Neural progenitor cell (in vitro differentiated cells): ENCODE results near the gene SELENBP1. TPM values are rescaled to one million over a fixed set of nuclear protein-coding genes. Genes with fewer than 3 reads are reported as not detected.

Experiments
- DNase-seq: peaks from one replicate; pipeline ENCODE4 v3.0.0-alpha.2; 2016; ENCODE audit warnings: low spot score
- H2AFZ ChIP-seq: fragments of 200-600 bp; sonication (generic); replicated peaks from 2 replicates; pipeline ENCODE4 v1.6.1; 2016; ENCODE audit warnings: antibody characterized with exemption
- H3F3A ChIP-seq: fragments of 200-600 bp; sonication (generic); 2 replicates; pipeline ENCODE4 v1.6.1; 2016; ENCODE audit warnings: antibody characterized with exemption, low read depth
- H3K27ac ChIP-seq: fragments of 200-600 bp; sonication (generic); 2 replicates; pipeline ENCODE4 v1.5.1; 2016; ENCODE audit warnings: mild to moderate bottlenecking
- H3K27me3 ChIP-seq: fragments of 200-600 bp; sonication (generic); 2 replicates; pipeline ENCODE4 v1.6.1; 2016; ENCODE audit warnings: mild to moderate bottlenecking, moderate library complexity
- H3K36me3 ChIP-seq: fragments of 200-600 bp; sonication (generic); 2 replicates; pipeline ENCODE4 v1.5.1; 2016
- H3K4me1 ChIP-seq: fragments of 200-600 bp; sonication (generic); 2 replicates; pipeline ENCODE4 v1.6.1; 2016; ENCODE audit warnings: mixed run types
- H3K4me2 ChIP-seq: fragments of 200-600 bp; sonication (generic); 2 replicates; pipeline ENCODE4 v1.6.1; 2016
- H3K4me3 ChIP-seq: fragments of 200-600 bp; sonication (generic); 2 replicates; pipeline ENCODE4 v1.5.1; 2016
- H3K79me2 ChIP-seq: fragments of 200-600 bp; sonication (generic); 2 replicates; pipeline ENCODE4 v1.6.1; 2016; ENCODE audit warnings: low read depth
- H3K9ac ChIP-seq: fragments of 200-600 bp; sonication (generic); 2 replicates; pipeline ENCODE4 v1.6.1; 2016
- H3K9me3 ChIP-seq: fragments of 200-600 bp; sonication (generic); 2 replicates; pipeline ENCODE4 v1.5.1; 2016; ENCODE audit warnings: low read depth
- H4K20me1 ChIP-seq: fragments of 200-600 bp; sonication (generic); 2 replicates; pipeline ENCODE4 v1.6.1; 2016; ENCODE audit warnings: low read depth
- H3K27ac Mint-ChIP-seq: 3 replicates; pipeline ENCODE4 v1.8.0; 2021; ENCODE audit warnings: mixed read lengths
- H3K27me3 Mint-ChIP-seq: 2 replicates; pipeline ENCODE4 v1.8.0; 2022; ENCODE audit warnings: low read depth, mild to moderate bottlenecking, inconsistent platforms, moderate library complexity, mixed read lengths; ENCODE audit not compliant: insufficient read depth
- H3K36me3 Mint-ChIP-seq: 3 replicates; pipeline ENCODE4 v1.8.0; 2021; ENCODE audit warnings: mixed read lengths
- H3K4me1 Mint-ChIP-seq: 3 replicates; pipeline ENCODE4 v1.8.0; 2021; ENCODE audit warnings: mixed read lengths
- H3K4me3 Mint-ChIP-seq: 3 replicates; pipeline ENCODE4 v1.8.0; 2021; ENCODE audit warnings: mild to moderate bottlenecking, moderate library complexity, mixed read lengths
- H3K9me3 Mint-ChIP-seq: 3 replicates; pipeline ENCODE4 v1.8.0; 2020; ENCODE audit warnings: mixed read lengths
- CTCF ChIP-seq: fragments of 200-600 bp; sonication (generic); IDR thresholded peaks from 2 replicates; pipeline ENCODE4 v1.5.1; 2017; ENCODE audit warnings: antibody characterized with exemption, mild to moderate bottlenecking
- EZH2 ChIP-seq: fragments of 200-600 bp; sonication (generic); IDR thresholded peaks from 2 replicates; pipeline ENCODE4 v1.6.1; 2017; ENCODE audit warnings: antibody characterized with exemption, mild to moderate bottlenecking, moderate library complexity
- EZH2phosphoT487 ChIP-seq: fragments of 200-600 bp; sonication (generic); IDR thresholded peaks from 2 replicates; pipeline ENCODE4 v1.6.1; 2017; ENCODE audit warnings: antibody characterized with exemption
- total RNA-seq: library from RNA; depleted of rRNA; stranded (reverse); fragments of >200 nt; gene quantifications from 2 replicates; pipeline ENCODE4 v1.2.3, GENCODE V29; 2015; ENCODE audit warnings: low replicate concordance

SELENBP1 gene
- total RNA-seq, 1 donor from 2014 or later, result 38.5 TPM

- Mint-ChIP-seq H3K27ac (no peak overlapping the region), H3K4me3 (no peak overlapping the region)
- DNase-seq, result no peak
Measured at GRCh38 chr1:151403612-151404011, 31.1 kb upstream of the SELENBP1 start.

GRCh38 chr1:151402764-151403163 is 30.3 kb upstream of the SELENBP1 start:
- no peaks in the 10 kb centered on the region for H3K9me3 ChIP-seq
- Mint-ChIP-seq H3K4me1 (peaks cover 17% of the 10 kb centered on the region), H3K27me3 (peaks cover 8% of the 10 kb centered on the region), H3K4me3 (peak overlapping the region; percentile 46), H3K9me3 (no peaks in the 10 kb centered on the region), H3K27ac (no peak overlapping the region), H3K36me3 (peaks cover 39% of the 10 kb centered on the region)
- no peaks in the 10 kb centered on the region for H3K27me3 ChIP-seq
- H3K36me3 ChIP-seq, result peaks cover 4% of the 10 kb centered on the region
- H3K79me2 ChIP-seq, result peaks cover 35% of the 10 kb centered on the region
- DNase-seq, result no peak
- peaks cover 83% of the 10 kb centered on the region for H3F3A ChIP-seq
- peaks cover 28% of the 10 kb centered on the region for H4K20me1 ChIP-seq
- no peak overlapping the region for H3K4me2 ChIP-seq
- no peak overlapping the region for H3K9ac ChIP-seq
- no peak for TF ChIP-seq CTCF
- H3K27ac ChIP-seq, result no peak overlapping the region
- peaks cover 7% of the 10 kb centered on the region for H3K4me1 ChIP-seq
- H3K4me3 ChIP-seq, result no peak overlapping the region
- no peak overlapping the region for H2AFZ ChIP-seq

More at GRCh38 chr1:151403612-151404011, 31.1 kb upstream of the SELENBP1 start:
- Histone ChIP-seq H3K9ac (no peak overlapping the region), H3K27me3 (no peaks in the 10 kb centered on the region), H3F3A (peaks cover 76% of the 10 kb centered on the region), H3K4me3 (no peak overlapping the region), H3K36me3 (peaks cover 11% of the 10 kb centered on the region), H3K27ac (peak overlapping the region; percentile 11), H3K9me3 (no peaks in the 10 kb centered on the region), H3K79me2 (peaks cover 35% of the 10 kb centered on the region), H3K4me2 (no peak overlapping the region), H2AFZ (no peak overlapping the region), H4K20me1 (peaks cover 28% of the 10 kb centered on the region), H3K4me1 (peaks cover 7% of the 10 kb centered on the region)
- H3K4me1 Mint-ChIP-seq, result peaks cover 17% of the 10 kb centered on the region
- peaks cover 8% of the 10 kb centered on the region for H3K27me3 Mint-ChIP-seq
- TF ChIP-seq EZH2 (no peak), CTCF (no peak), EZH2phosphoT487 (no peak)
- peaks cover 39% of the 10 kb centered on the region for H3K36me3 Mint-ChIP-seq
- H3K9me3 Mint-ChIP-seq, result no peaks in the 10 kb centered on the region

GRCh38 chr1:151401860-151402259 is 29.4 kb upstream of the SELENBP1 start:
- H3K4me3 Mint-ChIP-seq, result peak overlapping the region; percentile 95
- H3K27me3 Mint-ChIP-seq, result peaks cover 11% of the 10 kb centered on the region
- no peak overlapping the region for H2AFZ ChIP-seq
- peaks cover 76% of the 10 kb centered on the region for H3F3A ChIP-seq
- no peaks in the 10 kb centered on the region for H3K27me3 ChIP-seq
- H3K79me2 ChIP-seq, result peaks cover 35% of the 10 kb centered on the region
- H3K27ac Mint-ChIP-seq, result no peak overlapping the region
- no peaks in the 10 kb centered on the region for H3K9me3 ChIP-seq
- H3K9me3 Mint-ChIP-seq, result no peaks in the 10 kb centered on the region
- DNase-seq, result no peak
- TF ChIP-seq CTCF, result no peak
- TF ChIP-seq EZH2phosphoT487, result no peak
- TF ChIP-seq EZH2, result no peak
- H3K4me2 ChIP-seq, result no peak overlapping the region
- H3K4me1 ChIP-seq, result peaks cover 7% of the 10 kb centered on the region
- H3K9ac ChIP-seq, result no peak overlapping the region
- H3K4me3 ChIP-seq, result no peak overlapping the region
- H3K36me3 ChIP-seq, result no peaks in the 10 kb centered on the region
- H4K20me1 ChIP-seq, result peaks cover 28% of the 10 kb centered on the region
- H3K36me3 Mint-ChIP-seq, result peaks cover 33% of the 10 kb centered on the region
- peaks cover 17% of the 10 kb centered on the region for H3K4me1 Mint-ChIP-seq
- no peak overlapping the region for H3K27ac ChIP-seq
